WTC11 (cell line): ENCODE results near the gene TEDC2. TPM values are rescaled to one million over a fixed set of nuclear protein-coding genes. Genes with fewer than 3 reads are reported as not detected.

ENCODE experiments used
- ATAC-seq: fragments of 200-7000 bp; cut with Tn5 transposase; 2 replicates; pipeline ENCODE4 v1.10.0; 2021; ENCODE audit warnings: mild to moderate bottlenecking, moderate library complexity
- CTCF ChIA-PET: fragments of 300-600 bp; sonication (Branson Sonifier 250); formaldehyde crosslinking; loops from one replicate; lab custom pipeline; 2021; ENCODE audit warnings: antibody characterized with exemption; lab: Charles Lee
- POLR2A ChIA-PET: fragments of 350-600 bp; sonication (Branson Sonifier 250); formaldehyde crosslinking; loops from one replicate; lab custom pipeline; 2021; ENCODE audit warnings: antibody characterized with exemption; lab: Charles Lee
- DNase-seq: peaks from one replicate; pipeline ENCODE4 v3.0.0; 2021; ENCODE audit warnings: low spot score
- H3K27ac Mint-ChIP-seq: 2 replicates; pipeline ENCODE4 v1.8.0; 2021; ENCODE audit warnings: mixed read lengths
- H3K27me3 Mint-ChIP-seq: 2 replicates; pipeline ENCODE4 v1.8.0; 2021; ENCODE audit warnings: low read depth, mild to moderate bottlenecking, moderate library complexity, mixed read lengths
- H3K36me3 Mint-ChIP-seq: 2 replicates; pipeline ENCODE4 v1.8.0; 2021; ENCODE audit warnings: mixed read lengths
- H3K4me1 Mint-ChIP-seq: 2 replicates; pipeline ENCODE4 v1.8.0; 2022; ENCODE audit warnings: mixed read lengths
- H3K4me3 Mint-ChIP-seq: 2 replicates; pipeline ENCODE4 v1.8.0; 2021; ENCODE audit warnings: mild to moderate bottlenecking, moderate library complexity, mixed read lengths
- H3K9me3 Mint-ChIP-seq: 2 replicates; pipeline ENCODE4 v1.8.0; 2021; ENCODE audit warnings: mixed read lengths
- ATF1 ChIP-seq: sonication (generic); formaldehyde crosslinking; IDR thresholded peaks from 2 replicates; pipeline ENCODE4 v1.8.1; 2023; ENCODE audit warnings: mild to moderate bottlenecking, moderate library complexity, missing genetic modification reagents
- ERG ChIP-seq: fragments of 250-450 bp; sonication (Bioruptor Pico); IDR thresholded peaks from 2 replicates; pipeline ENCODE4 v1.8.0; 2021; ENCODE audit warnings: mild to moderate bottlenecking
- GTF2I ChIP-seq: fragments of 250-450 bp; sonication (Bioruptor Pico); conservative IDR thresholded peaks from 2 replicates; pipeline ENCODE4 v1.4.0; 2021; ENCODE audit warnings: mild to moderate bottlenecking
- MAX ChIP-seq: sonication (generic); formaldehyde crosslinking; IDR thresholded peaks from 2 replicates; pipeline ENCODE4 v1.8.0; 2022; ENCODE audit warnings: mild to moderate bottlenecking, missing genetic modification reagents
- NFYB ChIP-seq: sonication (generic); formaldehyde crosslinking; conservative IDR thresholded peaks from 2 replicates; pipeline ENCODE4 v1.8.0; 2022; ENCODE audit warnings: low read depth, missing genetic modification reagents
- TEAD4 ChIP-seq: sonication (generic); formaldehyde crosslinking; IDR thresholded peaks from 2 replicates; pipeline ENCODE4 v1.8.0; 2022; ENCODE audit warnings: mild to moderate bottlenecking, missing genetic modification reagents
- USF2 ChIP-seq: sonication (generic); formaldehyde crosslinking; IDR thresholded peaks from 2 replicates; pipeline ENCODE4 v1.8.1; 2023; ENCODE audit warnings: mild to moderate bottlenecking, missing genetic modification reagents, moderate library complexity
- ZNF219 ChIP-seq: sonication (generic); formaldehyde crosslinking; IDR thresholded peaks from 2 replicates; pipeline ENCODE4 v1.8.0; 2023; ENCODE audit warnings: missing genetic modification reagents, mild to moderate bottlenecking, borderline replicate concordance
- ZNF263 ChIP-seq: sonication (generic); formaldehyde crosslinking; IDR thresholded peaks from 2 replicates; pipeline ENCODE4 v1.8.1; 2022; ENCODE audit warnings: low read depth, mild to moderate bottlenecking, moderate library complexity, missing genetic modification reagents
- ZNF416 ChIP-seq: fragments of 250-450 bp; sonication (Bioruptor Pico); IDR thresholded peaks from 2 replicates; pipeline ENCODE4 v1.9.0; 2021; ENCODE audit warnings: mild to moderate bottlenecking, inconsistent platforms
- ZNF423 ChIP-seq: fragments of 250-450 bp; sonication (Bioruptor Pico); IDR thresholded peaks from 2 replicates; pipeline ENCODE4 v2.1.2; 2022; ENCODE audit warnings: mild to moderate bottlenecking, moderate library complexity
- ZNF512 ChIP-seq: sonication (generic); formaldehyde crosslinking; IDR thresholded peaks from 2 replicates; pipeline ENCODE4 v1.8.1; 2022; ENCODE audit warnings: missing genetic modification reagents, borderline replicate concordance
- ZNF532 ChIP-seq: fragments of 250-450 bp; sonication (Bioruptor Pico); IDR thresholded peaks from 2 replicates; pipeline ENCODE4 v1.9.0; 2021; ENCODE audit warnings: mild to moderate bottlenecking, borderline replicate concordance
- ZNF671 ChIP-seq: fragments of 250-450 bp; sonication (Bioruptor Pico); IDR thresholded peaks from 2 replicates; pipeline ENCODE4 v1.8.0; 2021; ENCODE audit warnings: mild to moderate bottlenecking
- total RNA-seq: library from RNA; stranded (reverse); gene quantifications from 3 replicates; pipeline ENCODE4 v1.2.3, GENCODE V29; 2021
- TF ChIP-seq, protein P1 (sequence below): fragments of 250-450 bp; sonication (Bioruptor Pico); conservative IDR thresholded peaks from 2 replicates; pipeline ENCODE4 v1.9.0; 2021; ENCODE audit warnings: mild to moderate bottlenecking

The TEDC2 gene
- total RNA-seq, 1 experiment from 2014 or later, result 61.6 TPM

GRCh38 chr16:2457267-2457666 lies 2.6 kb upstream of the TEDC2 start:
- no peaks in the 10 kb centered on the region for H3K27me3 Mint-ChIP-seq
- ChIA-PET POLR2A (interaction anchor here (0.5 to 0.7 kb wide), 3 partner anchors 184 to 439 kb away, joined by 4 to 5 read pairs (median 4); no protein-coding TSS in a partner anchor), CTCF (interaction anchor here (1.0 to 3.8 kb wide), 2 partner anchors 29 to 44 kb away, joined by 3 to 42 read pairs; no protein-coding TSS in a partner anchor)
- TF ChIP-seq ZNF512 (CRISPR knock-in tag) (no peak), ATF1 (CRISPR knock-in tag) (no peak), GTF2I (CRISPR knock-in tag) (no peak), ZNF416 (CRISPR knock-in tag) (no peak)
- no peak for DNase-seq
- ATAC-seq, result no peak
- no peaks in the 10 kb centered on the region for H3K9me3 Mint-ChIP-seq
- H3K36me3 Mint-ChIP-seq, result peaks cover 39% of the 10 kb centered on the region
- H3K27ac Mint-ChIP-seq, result no peak overlapping the region; the same call in 1 of the 2 replicates
- H3K4me1 Mint-ChIP-seq, result peaks cover 10% of the 10 kb centered on the region
- no peak overlapping the region for H3K4me3 Mint-ChIP-seq

- TF ChIP-seq MAX (CRISPR knock-in tag) (no peak), USF2 (CRISPR knock-in tag) (peak; percentile 39), ZNF671 (CRISPR knock-in tag) (no peak)
- H3K4me1 Mint-ChIP-seq, result peaks cover 10% of the 10 kb centered on the region
- no peak overlapping the region for H3K27ac Mint-ChIP-seq
- no peaks in the 10 kb centered on the region for H3K27me3 Mint-ChIP-seq
- ChIA-PET CTCF (interaction anchor here (1.0 to 3.8 kb wide), 4 partner anchors 20 to 263 kb away, joined by 3 to 42 read pairs (median 3); no protein-coding TSS in a partner anchor), POLR2A (interaction anchor here (0.7 kb wide), 1 partner anchor 191 kb away, joined by 4 read pairs; no protein-coding TSS in a partner anchor)
- DNase-seq (no peak), ATAC-seq (no peak)
- H3K9me3 Mint-ChIP-seq, result no peaks in the 10 kb centered on the region
- no peak overlapping the region for H3K4me3 Mint-ChIP-seq
- peaks cover 35% of the 10 kb centered on the region for H3K36me3 Mint-ChIP-seq
These were observed 2.0 kb upstream of the TEDC2 start for GRCh38 chr16:2457946-2458345.

GRCh38 chr16:2458887-2459646 lies 842 bp upstream of the TEDC2 start:
- TF ChIP-seq, protein P1, sequence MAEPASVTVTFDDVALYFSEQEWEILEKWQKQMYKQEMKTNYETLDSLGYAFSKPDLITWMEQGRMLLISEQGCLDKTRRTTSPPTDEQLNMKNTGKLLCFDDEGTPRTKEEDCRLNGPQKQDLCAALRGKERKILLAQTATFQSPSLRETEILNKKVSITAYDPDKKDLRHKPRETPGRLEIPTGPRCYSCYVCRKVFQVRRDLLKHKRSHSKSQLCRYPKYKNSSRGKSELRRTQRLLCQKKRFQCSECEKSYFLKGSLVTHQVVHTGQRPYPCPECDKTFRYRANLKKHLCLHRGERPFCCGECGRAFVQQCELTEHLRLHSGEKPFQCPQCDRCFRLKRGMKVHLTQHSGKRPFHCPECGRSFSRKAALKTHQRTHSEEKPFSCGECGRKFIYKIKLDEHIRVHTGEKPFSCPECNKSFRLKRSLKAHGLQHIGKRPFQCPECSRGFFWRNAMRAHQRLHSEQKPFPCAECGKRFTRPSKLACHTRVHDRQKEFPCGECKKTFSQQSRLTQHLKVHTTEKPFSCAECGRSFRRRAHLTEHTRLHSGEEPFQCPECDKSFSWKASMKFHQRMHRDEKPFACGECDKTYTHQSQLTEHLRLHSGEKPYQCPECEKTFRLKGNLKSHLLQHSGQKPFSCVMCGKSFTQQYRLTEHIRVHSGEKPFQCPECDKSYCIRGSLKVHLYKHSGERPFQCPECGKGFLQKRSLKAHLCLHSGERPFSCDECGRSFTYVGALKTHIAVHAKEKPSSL (CRISPR knock-in tag), result no peak
- TF ChIP-seq ZNF423 (CRISPR knock-in tag), result peak; percentile 52; the same call in 1 of the 2 replicates
- H3K9me3 Mint-ChIP-seq, result no peaks in the 10 kb centered on the region
- POLR2A ChIA-PET, result interaction anchor here (0.6 to 2.4 kb wide), 10 partner anchors 10 to 208 kb away, joined by 3 to 15 read pairs (median 4); partner anchors contain the start of genes AMDHD2, ECI1 and TBC1D24
- ATAC-seq, result no peak
- H3K4me1 Mint-ChIP-seq, result peaks cover 10% of the 10 kb centered on the region
- peaks cover 29% of the 10 kb centered on the region for H3K36me3 Mint-ChIP-seq
- DNase-seq, result no peak
- peak overlapping the region; percentile 90 for H3K4me3 Mint-ChIP-seq
- CTCF ChIA-PET, result interaction anchor here (0.6 to 3.8 kb wide), 15 partner anchors 10 to 468 kb away, joined by 3 to 42 read pairs (median 4); partner anchors contain the start of genes ABCA3, CCNF, CEMP1 and ECI1
- no peaks in the 10 kb centered on the region for H3K27me3 Mint-ChIP-seq
- H3K27ac Mint-ChIP-seq, result peak overlapping the region; percentile 76

GRCh38 chr16:2460391-2460713 lies 443 bp downstream of the TEDC2 start:
- DNase-seq, result no peak
- H3K9me3 Mint-ChIP-seq, result no peaks in the 10 kb centered on the region
- H3K4me3 Mint-ChIP-seq, result peak overlapping the region; percentile 62
- peaks cover 25% of the 10 kb centered on the region for H3K36me3 Mint-ChIP-seq
- no peaks in the 10 kb centered on the region for H3K27me3 Mint-ChIP-seq
- ChIA-PET POLR2A (interaction anchor here (1.0 to 2.4 kb wide), 8 partner anchors 9 to 60 kb away, joined by 3 to 15 read pairs (median 4); partner anchors contain the start of genes AMDHD2 and TBC1D24), CTCF (interaction anchor here (0.6 to 3.8 kb wide), 10 partner anchors 9 to 266 kb away, joined by 3 to 42 read pairs (median 5); partner anchors contain the start of genes ABCA3, CCNF, CEMP1 and ECI1)
- peaks cover 10% of the 10 kb centered on the region for H3K4me1 Mint-ChIP-seq
- ATAC-seq, result no peak
- H3K27ac Mint-ChIP-seq, result no peak overlapping the region
- no peak for TF ChIP-seq ZNF532
- no peak for TF ChIP-seq GTF2I (CRISPR knock-in tag)
- no peak for TF ChIP-seq ERG (CRISPR knock-in tag)
- TF ChIP-seq TEAD4 (CRISPR knock-in tag), result no peak
- TF ChIP-seq ZNF263 (CRISPR knock-in tag), result peak; percentile 29; the same call in 1 of the 2 replicates
- TF ChIP-seq NFYB, result no peak
- TF ChIP-seq ZNF219 (CRISPR knock-in tag), result no peak
